GM12874 (cell line): Measurements from ENCODE around the gene C1orf122.
A peak's percentile ranks its signal among the peaks of the same experiment; 100 is the strongest.

Source experiments
- TF ChIP-seq, protein P1 (sequence below): IDR thresholded peaks from 2 replicates; pipeline ENCODE4 v1.5.1; 2011; ENCODE audit warnings: low read depth, mild to moderate bottlenecking, control low read depth, low read length, moderate library complexity; ENCODE audit not compliant: insufficient read depth

C1orf122 gene

DNA sequence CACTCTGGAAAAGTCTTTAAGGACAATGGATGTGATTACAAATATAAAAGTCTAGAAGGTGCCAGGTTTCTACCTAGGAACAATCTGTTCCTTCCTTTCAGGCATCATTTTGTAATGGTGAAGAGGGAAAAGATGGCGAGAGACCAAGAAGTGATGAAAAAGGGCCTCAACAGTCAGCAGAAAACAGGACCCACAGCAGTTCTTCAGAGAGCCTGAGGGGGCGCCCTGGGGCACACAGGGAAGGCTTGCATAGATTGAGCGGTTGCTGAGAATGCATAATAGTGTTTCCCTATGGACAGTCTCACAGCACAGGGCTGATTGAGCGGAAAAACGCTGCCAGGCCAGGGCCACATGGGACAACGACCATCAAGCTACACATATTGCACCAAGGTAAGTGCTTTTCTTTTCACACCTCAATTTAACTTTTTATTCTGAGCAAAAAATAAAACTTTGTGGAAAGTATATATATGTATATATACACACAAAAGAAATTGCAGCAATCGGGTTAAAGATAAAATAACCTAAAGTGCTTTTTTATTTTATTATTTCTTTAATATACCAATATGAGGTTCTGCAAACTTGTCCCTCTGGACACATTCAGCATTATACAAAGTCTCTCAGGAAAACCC is 3.6 kb downstream of the C1orf122 start:
- TF ChIP-seq, protein P1, sequence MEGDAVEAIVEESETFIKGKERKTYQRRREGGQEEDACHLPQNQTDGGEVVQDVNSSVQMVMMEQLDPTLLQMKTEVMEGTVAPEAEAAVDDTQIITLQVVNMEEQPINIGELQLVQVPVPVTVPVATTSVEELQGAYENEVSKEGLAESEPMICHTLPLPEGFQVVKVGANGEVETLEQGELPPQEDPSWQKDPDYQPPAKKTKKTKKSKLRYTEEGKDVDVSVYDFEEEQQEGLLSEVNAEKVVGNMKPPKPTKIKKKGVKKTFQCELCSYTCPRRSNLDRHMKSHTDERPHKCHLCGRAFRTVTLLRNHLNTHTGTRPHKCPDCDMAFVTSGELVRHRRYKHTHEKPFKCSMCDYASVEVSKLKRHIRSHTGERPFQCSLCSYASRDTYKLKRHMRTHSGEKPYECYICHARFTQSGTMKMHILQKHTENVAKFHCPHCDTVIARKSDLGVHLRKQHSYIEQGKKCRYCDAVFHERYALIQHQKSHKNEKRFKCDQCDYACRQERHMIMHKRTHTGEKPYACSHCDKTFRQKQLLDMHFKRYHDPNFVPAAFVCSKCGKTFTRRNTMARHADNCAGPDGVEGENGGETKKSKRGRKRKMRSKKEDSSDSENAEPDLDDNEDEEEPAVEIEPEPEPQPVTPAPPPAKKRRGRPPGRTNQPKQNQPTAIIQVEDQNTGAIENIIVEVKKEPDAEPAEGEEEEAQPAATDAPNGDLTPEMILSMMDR, result peak; percentile 95

DNA sequence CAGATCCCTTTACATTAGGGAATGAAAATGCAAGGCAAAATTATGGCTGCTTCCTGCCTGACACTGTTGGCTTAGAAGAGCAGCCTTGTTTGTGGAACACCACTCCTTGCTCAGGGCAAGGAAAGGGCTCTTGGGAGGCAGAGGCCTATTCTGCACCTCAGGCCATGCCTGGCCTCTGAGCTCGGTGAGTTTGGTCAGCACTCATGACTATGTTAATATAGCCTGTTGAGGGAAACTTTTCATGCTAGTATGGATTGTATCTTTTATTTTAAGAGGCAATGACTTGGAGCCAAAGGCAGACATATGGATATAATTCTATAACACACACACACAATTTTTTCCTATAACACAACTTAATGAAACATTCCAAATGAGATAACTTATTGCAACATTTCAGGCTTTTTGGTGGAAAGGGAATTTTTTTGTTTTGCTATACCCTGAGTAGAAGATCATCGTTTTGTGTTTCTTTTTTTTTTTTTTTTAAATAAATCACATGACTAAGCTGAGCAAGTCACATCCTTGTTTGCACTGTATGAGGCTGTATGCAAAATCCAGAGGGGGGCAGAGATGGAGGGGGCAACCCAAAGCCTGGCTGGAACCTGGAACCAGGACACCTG is 6.0 kb downstream of the C1orf122 start:
- TF ChIP-seq, protein P1, result no peak

DNA sequence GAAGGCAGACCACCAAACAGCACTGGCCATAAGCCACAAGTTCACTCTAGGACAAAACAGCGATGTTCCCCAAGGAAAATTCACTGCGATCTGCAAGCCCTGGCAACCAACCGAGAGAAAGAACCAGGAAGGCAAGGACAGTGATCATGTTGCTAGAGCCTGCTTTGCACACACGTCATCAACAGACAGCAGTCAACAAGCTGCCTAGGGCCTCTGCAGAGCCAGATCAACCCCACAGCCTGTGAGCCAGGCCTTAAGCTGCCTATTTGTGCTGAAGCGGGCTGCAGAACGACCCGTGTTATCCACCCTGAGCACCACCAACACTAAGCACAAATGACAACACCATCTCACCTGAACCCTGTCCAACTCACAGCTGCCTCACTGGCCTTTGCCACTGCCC is 6.7 kb downstream of the C1orf122 start:
- TF ChIP-seq, protein P1, result no peak

DNA sequence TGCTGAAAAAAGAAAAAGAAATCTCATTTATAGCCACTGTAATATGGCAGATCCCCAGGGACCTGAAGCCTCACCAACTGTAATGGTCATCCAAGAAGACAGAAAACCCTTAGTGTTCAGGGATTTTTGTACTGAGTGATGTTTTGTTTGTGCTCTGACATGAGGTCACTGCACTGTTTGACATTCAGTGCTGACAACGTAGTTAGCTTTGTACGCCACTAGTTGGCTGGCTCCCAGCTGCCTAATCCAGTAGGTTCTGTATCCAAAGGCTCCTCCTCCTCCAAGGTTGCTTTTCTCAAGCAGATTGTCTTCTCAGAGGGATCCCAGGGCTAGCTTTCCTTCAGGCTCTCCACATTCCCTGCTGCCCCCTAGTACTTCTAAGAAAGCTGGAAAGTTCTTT is 9.9 kb downstream of the C1orf122 start:
- TF ChIP-seq, protein P1, result no peak

DNA sequence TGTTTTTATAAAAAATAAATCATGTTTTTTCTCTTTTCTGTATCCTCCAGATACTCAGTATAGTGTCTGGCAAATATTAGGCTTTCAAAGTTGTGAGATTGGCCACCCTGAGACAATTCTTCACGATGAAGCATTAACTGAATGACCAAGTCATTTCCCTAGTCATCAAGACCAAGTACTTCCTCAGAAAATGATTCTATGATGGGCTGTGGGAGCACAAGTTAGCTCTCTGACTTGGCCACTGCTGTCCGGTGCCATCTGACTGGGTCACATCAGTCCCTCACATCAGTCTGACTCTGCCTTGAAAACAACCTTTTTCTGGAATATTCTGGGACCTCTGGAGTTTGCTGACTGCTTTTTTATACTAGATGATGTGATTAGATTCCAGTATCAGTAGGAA is 13.9 kb downstream of the C1orf122 start:
- TF ChIP-seq, protein P1, result no peak

DNA sequence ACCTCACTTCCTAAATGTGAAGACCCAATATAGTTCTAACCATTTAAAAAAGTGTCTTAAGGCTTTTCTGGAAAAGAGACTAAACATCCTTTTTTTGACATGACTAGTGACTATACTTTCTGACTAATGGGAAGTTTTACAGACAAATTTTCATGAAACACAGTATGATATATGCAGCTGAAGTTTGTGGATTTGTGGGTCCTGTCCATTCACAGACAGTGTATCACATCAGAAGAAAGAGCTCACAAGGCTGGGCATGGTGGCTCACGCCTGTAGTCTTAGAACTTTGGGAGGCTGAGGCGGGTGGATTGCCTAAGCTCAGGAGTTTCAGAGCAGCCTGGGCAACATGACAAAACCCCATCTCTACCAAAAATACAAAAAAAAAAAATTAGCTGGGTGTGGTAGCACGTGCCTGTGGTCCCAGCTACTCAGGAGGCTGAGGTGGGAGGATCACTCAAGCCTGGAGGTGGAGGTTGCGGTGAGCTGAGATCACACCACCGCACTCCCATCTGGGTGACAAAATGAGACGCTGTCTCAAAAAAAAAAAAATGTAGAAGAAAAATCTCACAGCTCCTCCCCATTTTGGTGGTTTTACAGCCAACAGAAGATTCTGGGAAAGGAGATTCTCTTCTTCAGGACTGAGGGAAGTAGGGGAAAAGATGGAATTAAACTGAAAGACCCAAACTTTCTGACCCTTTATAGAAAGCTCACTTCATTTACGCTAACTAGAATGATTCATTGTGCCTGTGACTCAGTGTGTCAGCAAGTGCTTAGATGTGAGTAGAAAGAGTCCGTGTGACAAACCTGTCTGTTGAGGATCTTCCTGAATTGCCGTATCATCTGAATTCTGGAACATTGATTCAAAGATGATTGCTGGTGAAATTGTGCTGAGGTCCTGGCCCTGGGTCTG is 15.6 kb downstream of the C1orf122 start:
- TF ChIP-seq, protein P1, result no peak

DNA sequence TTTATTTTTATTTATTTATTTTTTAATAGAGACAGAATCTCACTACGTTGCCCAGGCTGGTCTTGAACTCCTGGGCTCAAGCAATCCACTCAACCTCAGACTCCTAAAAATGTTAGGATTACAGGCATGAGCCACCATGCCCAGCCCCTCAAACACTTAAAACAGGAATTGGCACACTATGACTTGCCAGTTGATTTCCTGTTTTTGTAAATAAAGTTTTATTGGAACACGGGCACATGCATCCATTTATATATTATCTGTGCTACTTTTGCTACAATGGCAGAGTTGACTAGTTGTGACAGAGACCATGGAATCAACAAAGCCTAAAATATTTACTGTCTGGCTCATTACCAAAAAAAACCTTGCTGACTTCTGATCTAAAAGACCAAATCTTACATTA is 16.4 kb downstream of the C1orf122 start:
- TF ChIP-seq, protein P1, result no peak
